GM20000 (cell line): ENCODE measurements around the gene FAHD2B.
"Not testable (repeated sequence)": the region's sequence is repeated elsewhere in the genome, so short reads cannot be mapped to it uniquely, and the experiment has no call there.

Experiments used
- DNase-seq: peaks from one replicate; pipeline ENCODE4 v3.0.0; 2012; ENCODE audit warnings: low spot score
- CTCF ChIP-seq: IDR thresholded peaks from 2 replicates; pipeline ENCODE4 v1.5.1; 2012; ENCODE audit warnings: mild to moderate bottlenecking, control low read depth; ENCODE audit errors: extremely low read depth, missing control alignments

FAHD2B gene

DNA sequence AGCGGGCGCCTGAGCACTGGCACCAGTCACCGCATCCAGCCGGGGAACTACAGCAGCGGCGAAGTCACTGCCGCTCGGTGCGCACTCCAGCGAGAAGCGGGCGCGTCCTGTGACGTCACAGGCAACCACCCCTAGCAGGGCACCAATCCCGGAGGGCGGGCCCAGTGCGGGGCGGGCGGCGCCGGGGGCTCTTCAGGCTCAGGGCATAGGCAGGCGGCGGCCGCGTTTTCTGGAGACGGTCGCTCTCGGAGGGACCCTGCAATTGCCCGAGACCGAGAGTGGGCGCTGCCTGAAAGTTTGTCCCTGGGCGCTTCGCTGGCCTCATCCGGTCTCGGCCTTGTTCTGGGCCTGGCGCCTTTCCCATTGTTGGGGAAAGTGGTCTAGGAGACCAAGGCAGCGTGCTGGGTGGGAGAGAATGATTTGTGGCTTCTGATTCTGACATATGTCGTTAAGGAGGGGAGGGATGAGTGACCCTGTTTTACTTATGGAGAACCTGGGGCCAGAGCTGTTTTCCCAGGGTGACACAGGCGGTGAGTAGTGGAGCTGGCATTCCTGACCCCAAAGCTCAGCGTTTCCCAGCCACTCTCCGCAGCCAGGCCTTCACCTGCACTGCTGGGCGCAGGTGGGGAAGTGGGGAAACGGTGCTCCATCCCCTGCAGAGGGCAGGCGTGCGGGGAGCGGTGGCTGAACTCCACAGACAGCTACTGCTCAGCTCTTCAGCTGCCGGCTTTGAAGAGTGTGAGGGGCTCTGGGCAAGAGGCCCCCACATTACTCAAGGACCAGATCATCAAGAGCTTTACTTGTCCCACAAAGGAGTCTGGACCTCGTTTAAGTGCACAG is at the start of gene FAHD2B:
TSS of gene FAHD2B (minus strand) at position 111 of the 840 bp plus-strand sequence. CDS start 3,176 bp downstream, outside the sequence.
- DNase-seq: peak; percentile 52

- not testable (repeated sequence) for DNase-seq
Measured at GRCh38 chr2:97144016-97144415, 49.3 kb upstream of the FAHD2B start.

DNA sequence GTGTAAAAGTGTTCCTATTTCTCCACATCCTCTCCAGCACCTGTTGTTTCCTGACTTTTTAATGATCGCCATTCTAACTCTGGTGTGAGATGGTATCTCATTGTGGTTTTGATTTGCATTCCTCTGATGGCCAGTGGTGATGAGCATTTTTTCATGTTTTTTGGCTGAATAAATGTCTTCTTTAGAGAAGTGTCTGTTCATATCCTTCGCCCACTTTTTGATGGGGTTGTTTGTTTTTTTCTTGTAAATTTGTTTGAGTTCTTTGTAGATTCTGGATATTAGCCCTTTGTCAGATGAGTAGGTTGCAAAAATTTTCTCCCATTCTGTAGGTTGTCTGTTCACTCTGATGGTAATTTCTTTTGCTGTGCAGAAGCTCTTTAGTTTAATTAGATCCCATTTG is 34.4 kb upstream of the FAHD2B start:
- DNase-seq: not testable (repeated sequence)

DNA sequence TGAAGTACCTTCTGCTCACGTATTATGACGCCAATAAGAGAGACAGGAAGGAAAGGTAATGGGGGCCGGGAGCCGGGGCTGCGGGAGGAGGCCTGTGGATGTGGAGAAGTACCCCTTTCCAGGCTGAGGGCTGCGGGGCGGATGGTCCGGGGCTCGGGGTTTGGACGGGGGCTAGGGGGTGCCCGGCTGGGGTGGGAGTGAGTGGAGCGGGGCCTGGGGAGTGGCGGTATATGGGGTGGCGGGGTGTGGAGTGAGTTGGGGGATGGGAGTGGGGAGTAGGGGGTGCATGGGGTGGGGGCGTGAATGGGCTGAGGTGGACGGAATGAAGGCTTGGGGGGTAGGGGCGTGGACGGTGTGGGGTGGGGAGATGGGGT is 19.2 kb upstream of the FAHD2B start:
- not testable (repeated sequence) for DNase-seq

DNA sequence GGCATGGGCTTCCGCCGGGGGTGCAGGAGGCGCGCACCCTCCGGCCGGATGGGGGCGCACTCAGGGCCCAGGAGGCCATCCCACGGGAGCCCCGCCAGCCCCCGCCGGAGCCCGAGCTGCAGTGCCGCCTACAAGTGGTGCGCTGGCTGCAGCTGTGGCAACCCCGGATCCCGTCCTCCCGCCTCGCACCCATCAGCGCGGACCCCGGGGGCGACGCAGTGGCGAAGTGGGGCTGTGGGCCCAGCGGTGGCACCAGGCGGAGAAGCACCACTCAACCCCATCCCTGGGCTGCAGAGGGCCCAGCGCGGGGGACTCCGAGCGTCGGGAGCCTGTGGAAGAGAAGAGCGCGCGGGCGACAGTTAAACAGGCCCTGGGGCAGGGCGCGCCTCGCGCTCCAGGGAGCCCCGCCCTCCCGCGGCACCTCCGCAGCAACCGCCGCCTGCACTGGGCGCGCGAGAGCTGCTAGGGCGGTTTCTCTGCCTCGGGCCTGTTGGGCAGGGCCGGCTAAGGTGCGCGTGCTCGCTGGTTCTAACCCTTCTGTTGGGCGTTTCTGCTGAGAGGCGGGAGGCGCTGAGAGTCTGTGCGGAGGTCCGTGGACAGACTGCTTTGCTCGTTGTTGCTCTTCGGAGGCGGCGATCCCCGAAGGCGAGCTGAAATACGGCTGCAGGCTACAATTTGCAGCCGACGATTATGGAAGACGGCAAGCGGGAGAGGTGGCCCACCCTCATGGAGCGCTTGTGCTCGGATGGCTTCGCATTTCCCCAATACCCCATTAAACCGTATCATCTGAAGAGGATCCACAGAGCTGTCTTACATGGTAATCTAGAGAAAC is 18.6 kb upstream of the FAHD2B start, which contains the start of gene ANKRD36:
TSS of gene ANKRD36 (plus strand) at position 104 of the 832 bp plus-strand sequence. CDS start at position 691, 587 bp downstream.
- DNase-seq: peak; percentile 83
- peak; percentile 78 for TF ChIP-seq CTCF

- peak; percentile 47 for TF ChIP-seq CTCF
- not testable (repeated sequence) for DNase-seq
Measured at GRCh38 chr2:97112320-97113049, 17.8 kb upstream of the FAHD2B start.

DNA sequence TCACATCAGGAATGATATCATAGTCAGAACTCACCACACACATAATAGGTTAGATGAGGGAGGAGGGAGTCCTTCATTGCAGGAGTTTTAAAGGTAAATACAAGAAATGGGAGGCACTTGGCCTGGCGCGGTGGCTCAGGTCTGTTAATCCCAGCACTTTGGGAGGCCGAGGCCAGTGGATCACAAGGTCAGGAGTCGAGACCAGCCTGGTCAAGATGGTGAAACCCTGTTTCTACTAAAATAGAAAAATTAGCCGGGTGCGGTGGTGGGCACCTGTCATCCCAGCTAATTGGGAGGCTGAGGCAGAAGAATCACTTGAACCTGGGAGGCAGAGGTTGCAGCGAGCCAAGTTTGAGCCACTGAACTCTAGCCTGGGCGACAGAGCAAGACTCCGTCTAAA is 16.6 kb upstream of the FAHD2B start:
- DNase-seq: not testable (repeated sequence)

GRCh38 chr2:97106878-97107277 is 12.2 kb upstream of the FAHD2B start:
- not testable (repeated sequence) for DNase-seq

DNA sequence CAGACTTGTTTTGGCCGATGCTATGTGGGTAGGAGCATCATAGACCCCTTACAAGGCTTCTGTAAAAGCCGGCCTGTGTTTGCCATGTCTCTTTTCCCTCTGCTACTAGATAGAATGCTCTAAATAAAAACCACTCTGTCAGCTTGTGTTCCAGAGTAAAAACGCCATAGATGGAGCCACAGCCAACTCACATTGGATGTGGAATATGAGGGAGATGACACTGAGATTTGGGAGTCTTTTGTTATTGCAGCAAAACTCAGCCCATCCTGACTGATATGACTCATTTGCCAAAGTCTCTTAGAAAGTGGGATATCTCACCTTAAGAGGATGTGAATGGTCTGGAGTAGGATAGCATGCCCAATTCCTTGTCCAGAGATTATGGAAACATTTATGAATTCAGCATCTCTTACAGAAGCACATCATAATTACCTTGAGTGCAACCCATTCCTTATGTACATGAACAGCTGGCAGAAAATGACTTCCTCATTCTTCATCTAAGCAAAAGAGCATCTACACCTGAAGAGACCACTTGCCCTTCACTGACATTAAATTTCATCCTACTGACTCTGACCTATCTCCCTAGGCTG is 4.2 kb upstream of the FAHD2B start:
- DNase-seq: not testable (repeated sequence)

DNA sequence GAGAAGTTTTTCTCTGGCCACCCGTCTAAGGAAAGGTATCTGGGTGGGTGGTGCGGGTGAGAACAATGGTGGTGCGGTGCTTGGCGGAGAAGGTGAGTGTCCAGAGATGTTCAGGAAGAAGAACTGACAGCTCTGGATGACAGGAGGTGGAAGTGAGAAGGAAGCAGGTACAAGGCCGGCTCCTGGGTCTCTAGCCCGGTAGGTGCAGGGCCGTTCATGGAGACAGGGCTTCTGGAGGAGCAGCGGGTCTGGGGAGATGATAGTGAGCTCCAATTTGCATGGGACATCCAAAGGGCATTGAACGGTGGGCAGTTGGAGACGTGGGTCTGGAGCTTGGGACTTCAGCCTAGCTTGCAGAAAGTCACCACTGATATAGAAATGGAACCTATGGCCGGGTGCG is 979 bp upstream of the FAHD2B start:
- no peak for DNase-seq
- no peak for TF ChIP-seq CTCF

DNA sequence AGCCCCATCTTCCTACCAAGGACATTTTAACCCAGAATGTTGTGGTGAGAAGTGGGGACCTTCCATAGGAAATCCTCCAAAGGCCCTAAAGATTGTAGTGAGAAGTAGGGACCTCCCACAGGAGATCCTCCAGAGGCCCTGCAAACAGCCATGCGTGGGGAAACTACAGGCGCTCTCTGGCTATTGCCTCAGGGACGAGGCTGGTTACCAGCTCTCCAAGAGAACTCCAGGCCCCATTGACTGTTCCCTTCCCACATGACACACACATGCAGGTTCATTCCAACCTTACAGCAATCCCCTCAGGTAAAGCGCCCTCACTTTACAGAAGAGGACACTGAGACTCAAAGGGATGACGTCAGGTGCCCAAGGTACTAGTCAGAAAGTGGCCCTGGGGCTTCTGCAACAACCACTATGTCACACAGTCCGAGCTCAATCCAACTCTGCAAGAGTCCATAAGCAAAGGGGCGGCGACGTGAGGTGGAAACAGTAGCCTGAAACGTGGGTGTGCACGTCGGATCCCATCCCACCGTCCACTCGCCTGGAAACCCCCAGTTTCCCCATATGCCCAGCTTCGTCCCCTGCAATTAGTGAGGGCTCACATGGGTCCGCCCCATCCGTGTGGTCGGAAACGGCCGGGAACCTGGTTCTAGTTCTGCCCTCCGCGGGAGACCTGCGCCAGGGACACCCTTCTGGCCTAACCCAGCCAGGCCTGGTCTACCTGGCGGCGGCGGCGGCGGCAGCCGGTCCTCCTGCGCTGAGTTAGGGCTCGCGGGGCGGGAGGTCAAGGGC is 505 bp downstream of the FAHD2B start:
- not testable (repeated sequence) for DNase-seq

DNA sequence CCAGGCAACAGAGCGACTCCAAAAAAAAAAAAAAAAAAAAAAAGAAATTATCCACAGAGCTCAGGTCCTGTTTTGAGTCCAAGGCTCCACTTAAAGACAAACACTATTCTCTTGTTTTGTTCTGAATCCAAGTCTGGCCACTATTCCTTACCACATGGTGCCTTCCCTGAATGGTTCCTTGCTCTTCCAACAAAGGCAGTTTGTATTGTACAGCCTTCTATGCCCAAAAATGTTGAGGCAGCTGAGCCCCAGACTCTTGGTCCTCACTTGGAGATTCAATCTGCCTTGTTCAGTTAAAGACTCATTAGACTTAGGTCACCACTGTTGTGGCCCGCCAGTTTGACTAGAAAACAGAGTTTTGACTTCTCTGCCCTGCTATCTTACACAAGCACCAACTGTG is 1.7 kb downstream of the FAHD2B start:
- not testable (repeated sequence) for DNase-seq

GRCh38 chr2:97088706-97089105 is 6.0 kb downstream of the FAHD2B start:
- not testable (repeated sequence) for DNase-seq

- DNase-seq: not testable (repeated sequence)
Measured at GRCh38 chr2:97085093-97085492, 9.6 kb downstream of the FAHD2B start.

DNA sequence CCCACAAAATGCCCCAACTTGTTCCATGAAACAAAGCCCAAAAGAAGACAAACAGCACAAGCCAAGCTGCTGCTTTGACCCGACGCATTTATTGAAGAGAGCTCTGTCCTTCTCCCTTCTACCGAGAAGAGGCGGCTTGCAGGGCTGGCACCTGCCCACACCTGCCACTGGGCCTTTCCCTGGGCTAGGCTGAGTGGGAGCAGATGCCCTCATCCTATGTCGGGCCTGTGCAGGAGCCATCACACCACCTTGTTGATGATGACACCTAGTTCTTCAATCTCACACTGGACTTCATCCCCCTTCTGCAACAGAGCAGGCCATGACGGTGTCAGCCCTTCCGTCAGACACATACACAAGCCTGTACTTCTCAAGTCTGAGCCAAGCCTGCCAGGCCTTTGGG is 11.2 kb downstream of the FAHD2B start:
- DNase-seq: not testable (repeated sequence)

DNA sequence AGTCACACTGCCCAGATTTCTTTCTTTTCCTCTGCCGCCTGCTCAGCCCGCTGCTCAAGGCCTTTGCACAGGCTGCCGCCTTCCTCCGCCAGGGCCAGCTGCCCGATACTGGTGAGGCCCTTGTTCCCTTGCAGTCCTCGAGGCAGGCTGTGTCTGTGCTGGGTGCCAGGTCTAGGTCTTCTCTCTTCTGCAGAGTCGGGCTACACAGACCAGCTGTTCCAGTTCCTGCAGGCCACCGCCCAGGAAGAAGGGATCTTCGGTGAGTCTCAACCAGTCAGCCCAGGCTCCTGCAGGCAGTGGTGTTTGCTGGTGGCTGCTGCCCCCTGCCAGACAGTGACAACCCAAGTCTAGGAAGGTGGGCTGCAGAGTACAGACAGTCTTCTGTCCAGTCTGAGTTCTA is 12.5 kb downstream of the FAHD2B start:
- not testable (repeated sequence) for DNase-seq
